H9 (cell line): ENCODE measurements around the gene UNC5C. TPM values are rescaled to one million over a fixed set of nuclear protein-coding genes. Genes with fewer than 3 reads are reported as not detected.

Source experiments
- DNase-seq: peaks from one replicate; pipeline ENCODE4 v3.0.0-alpha.2; 2017
- H2AFZ ChIP-seq: one replicate; pipeline ENCODE4 v1.6.1; 2013; ENCODE audit warnings: mild to moderate bottlenecking, low read length, control low read depth, moderate library complexity
- H2AK5ac ChIP-seq: 2 replicates; pipeline ENCODE4 v1.6.1; 2013; ENCODE audit warnings: low read length, control low read depth, mixed read lengths; ENCODE audit not compliant: insufficient read length
- H2BK120ac ChIP-seq: one replicate; pipeline ENCODE4 v1.6.1; 2013; ENCODE audit warnings: low read depth, mild to moderate bottlenecking, low read length, control low read depth, inconsistent platforms; ENCODE audit not compliant: poor library complexity, severe bottlenecking
- H2BK12ac ChIP-seq: 2 replicates; pipeline ENCODE4 v1.6.1; 2013; ENCODE audit warnings: low read length, control low read depth, mixed read lengths, low read depth; ENCODE audit not compliant: insufficient read length
- H2BK15ac ChIP-seq: 2 replicates; pipeline ENCODE4 v1.6.1; 2013; ENCODE audit warnings: low read depth, low read length, control low read depth
- H2BK20ac ChIP-seq: one replicate; pipeline ENCODE4 v1.6.1; 2013; ENCODE audit warnings: low read depth, mild to moderate bottlenecking, low read length, control low read depth, inconsistent platforms; ENCODE audit not compliant: poor library complexity, severe bottlenecking
- H2BK5ac ChIP-seq: 2 replicates; pipeline ENCODE4 v1.6.1; 2013; ENCODE audit warnings: low read length, control low read depth, mixed read lengths; ENCODE audit not compliant: insufficient read length
- H3K14ac ChIP-seq: 2 replicates; pipeline ENCODE4 v1.6.1; 2013; ENCODE audit warnings: low read length, control low read depth; ENCODE audit not compliant: insufficient read depth
- H3K18ac ChIP-seq: 2 replicates; pipeline ENCODE4 v1.6.1; 2013; ENCODE audit warnings: low read depth, mild to moderate bottlenecking, mixed read lengths, low read length, control low read depth; ENCODE audit not compliant: insufficient read length
- H3K23ac ChIP-seq: 2 replicates; pipeline ENCODE4 v1.6.1; 2013; ENCODE audit warnings: low read length, control low read depth, mixed read lengths, low read depth; ENCODE audit not compliant: insufficient read length
- H3K23me2 ChIP-seq: 2 replicates; pipeline ENCODE4 v1.6.1; 2013; ENCODE audit warnings: low read depth, mild to moderate bottlenecking, mixed read lengths, low read length, control low read depth; ENCODE audit not compliant: insufficient read length, poor library complexity, severe bottlenecking
- H3K27ac ChIP-seq: 2 replicates; pipeline ENCODE4 v1.5.1; 2013; ENCODE audit warnings: low read length, control low read depth, mixed read lengths, low read depth; ENCODE audit not compliant: insufficient read length
- H3K27me3 ChIP-seq: 2 replicates; pipeline ENCODE4 v1.6.1; 2013; ENCODE audit warnings: low read length, control low read depth, inconsistent platforms; ENCODE audit not compliant: insufficient read depth
- H3K4ac ChIP-seq: 2 replicates; pipeline ENCODE4 v1.6.1; 2013; ENCODE audit warnings: low read depth, mild to moderate bottlenecking, control low read depth, inconsistent platforms, low read length, moderate library complexity
- H3K4me1 ChIP-seq: 2 replicates; pipeline ENCODE4 v1.6.1; 2013; ENCODE audit warnings: low read length, control low read depth, inconsistent platforms; ENCODE audit not compliant: insufficient read depth
- H3K4me2 ChIP-seq: 2 replicates; pipeline ENCODE4 v1.6.1; 2013; ENCODE audit warnings: low read length, control low read depth, mixed read lengths; ENCODE audit not compliant: insufficient read length, insufficient read depth
- H3K56ac ChIP-seq: 2 replicates; pipeline ENCODE4 v1.6.1; 2013; ENCODE audit warnings: low read depth, mild to moderate bottlenecking, mixed read lengths, low read length, control low read depth; ENCODE audit not compliant: insufficient read length
- H3K79me1 ChIP-seq: 2 replicates; pipeline ENCODE4 v1.6.1; 2013; ENCODE audit warnings: low read depth, mild to moderate bottlenecking, moderate library complexity, low read length, control low read depth, inconsistent platforms; ENCODE audit not compliant: insufficient read depth, poor library complexity, severe bottlenecking
- H3K79me2 ChIP-seq: 2 replicates; pipeline ENCODE4 v1.6.1; 2013; ENCODE audit warnings: low read length, control low read depth, inconsistent platforms; ENCODE audit not compliant: insufficient read depth
- H3K9ac ChIP-seq: 2 replicates; pipeline ENCODE4 v1.6.1; 2013; ENCODE audit warnings: low read length, control low read depth, mixed read lengths; ENCODE audit not compliant: insufficient read length; ENCODE audit errors: extremely low read depth
- H3K9me3 ChIP-seq: one replicate; pipeline ENCODE4 v1.6.1; 2013; ENCODE audit warnings: low read depth, low read length, inconsistent platforms; ENCODE audit not compliant: control insufficient read depth
- H3T11ph ChIP-seq: one replicate; pipeline ENCODE4 v1.6.1; 2013; ENCODE audit warnings: mild to moderate bottlenecking, low read length, control low read depth, inconsistent platforms
- H4K20me1 ChIP-seq: one replicate; pipeline ENCODE4 v1.6.1; 2013; ENCODE audit not compliant: control insufficient read depth, insufficient read length, insufficient read depth
- H4K5ac ChIP-seq: 2 replicates; pipeline ENCODE4 v1.6.1; 2013; ENCODE audit warnings: low read depth, mild to moderate bottlenecking, mixed read lengths, low read length, control low read depth; ENCODE audit not compliant: insufficient read length
- H4K8ac ChIP-seq: replicated peaks from 2 replicates; pipeline ENCODE4 v1.6.1; 2013; ENCODE audit warnings: low read length, control low read depth, mixed read lengths, low read depth; ENCODE audit not compliant: insufficient read length
- H4K91ac ChIP-seq: 2 replicates; pipeline ENCODE4 v1.6.1; 2013; ENCODE audit warnings: low read depth, mild to moderate bottlenecking, moderate library complexity, mixed read lengths, low read length, control low read depth; ENCODE audit not compliant: insufficient read length
- H3K27ac Mint-ChIP-seq, 3 experiments: 2 replicates in 2 of 3; 3 replicates in 1 of 3; pipeline ENCODE4 v1.8.0; 2020 to 2021; ENCODE audit warnings: mixed read lengths in 3 of 3, mild to moderate bottlenecking in 1 of 3, moderate library complexity in 1 of 3
- H3K27me3 Mint-ChIP-seq: 2 replicates; pipeline ENCODE4 v1.8.0; 2021; ENCODE audit warnings: low read depth, mild to moderate bottlenecking, moderate library complexity, mixed read lengths
- H3K36me3 Mint-ChIP-seq, 3 experiments: 2 replicates in 2 of 3; 3 replicates in 1 of 3; pipeline ENCODE4 v1.8.0; 2020 to 2021; ENCODE audit warnings: low read depth in 3 of 3, mixed read lengths in 3 of 3; ENCODE audit not compliant: insufficient read depth in 1 of 3
- H3K4me1 Mint-ChIP-seq, 2 experiments: 2 replicates each; pipeline ENCODE4 v1.8.0; 2020; ENCODE audit warnings: mixed read lengths in 2 of 2
- H3K4me3 Mint-ChIP-seq, 2 experiments: 2 replicates in 1 of 2; 3 replicates in 1 of 2; pipeline ENCODE4 v1.8.0; 2020 to 2021; ENCODE audit warnings: mild to moderate bottlenecking in 2 of 2, mixed read lengths in 2 of 2, moderate library complexity in 1 of 2
- H3K9me3 Mint-ChIP-seq, 2 experiments: 2 replicates in 1 of 2; 3 replicates in 1 of 2; pipeline ENCODE4 v1.8.0; 2020; ENCODE audit warnings: mild to moderate bottlenecking in 2 of 2, mixed read lengths in 2 of 2, moderate library complexity in 1 of 2
- WGBS: extraction: QIAGEN DNeasy Blood & Tissue Kit; methylation state at CpG from one replicate; pipeline ENCODE4 v1.1.7; 2013; ENCODE audit warnings: missing lambda C conversion rate, low lambda C conversion rate, mixed read lengths; ENCODE audit not compliant: insufficient read length; ENCODE audit errors: extremely low coverage; 5-methylcytosine and 5-hydroxymethylcytosine counted together
- total RNA-seq: library from RNA; stranded (reverse); gene quantifications from 2 replicates; pipeline ENCODE4 v1.2.1, GENCODE V29; 2021
- TF ChIP-seq, protein P1 (sequence below): fragments of 200-600 bp; sonication (generic); conservative IDR thresholded peaks from 3 replicates; pipeline ENCODE4 v1.8.0; 2021; ENCODE audit warnings: antibody characterized with exemption, mild to moderate bottlenecking

UNC5C gene
- total RNA-seq, 1 experiment from 2014 or later = not detected

DNA sequence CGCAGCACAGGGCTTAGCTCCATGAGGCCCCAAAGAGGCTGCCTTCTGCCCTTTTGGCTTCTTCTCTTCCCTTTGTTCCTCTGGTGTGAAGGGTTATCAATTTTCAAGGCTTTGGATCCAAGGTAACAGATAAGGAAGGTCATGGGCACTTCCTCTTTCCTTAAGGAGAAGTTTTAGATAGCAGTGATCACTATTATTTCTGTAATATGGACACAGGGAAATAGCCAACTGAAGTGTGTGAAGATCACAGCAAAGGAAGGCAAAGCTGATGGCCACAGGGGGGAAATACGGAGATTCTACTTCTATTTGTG, 366.8 kb downstream of the UNC5C start:
- H2AFZ ChIP-seq = no peak overlapping the region
- H3K36me3 Mint-ChIP-seq = peaks cover 12 to 16% (median 13%) of the 10 kb centered on the region in 3 experiments
- H4K8ac ChIP-seq = no peak overlapping the region
- no peak overlapping the region for H3K23ac ChIP-seq
- H3K9ac ChIP-seq = no peak overlapping the region
- H3K56ac ChIP-seq = no peak overlapping the region
- no peaks in the 10 kb centered on the region for H3K23me2 ChIP-seq
- H3K4me3 Mint-ChIP-seq = no peak overlapping the region
- H3K9me3 ChIP-seq = peaks cover 12% of the 10 kb centered on the region
- no peaks in the 10 kb centered on the region; the same call in 1 of the 2 replicates for H3K4me1 ChIP-seq
- H2AK5ac ChIP-seq = no peak overlapping the region
- H3K4me1 Mint-ChIP-seq = peaks cover 21 to 23% of the 10 kb centered on the region in 2 experiments
- TF ChIP-seq, protein P1, sequence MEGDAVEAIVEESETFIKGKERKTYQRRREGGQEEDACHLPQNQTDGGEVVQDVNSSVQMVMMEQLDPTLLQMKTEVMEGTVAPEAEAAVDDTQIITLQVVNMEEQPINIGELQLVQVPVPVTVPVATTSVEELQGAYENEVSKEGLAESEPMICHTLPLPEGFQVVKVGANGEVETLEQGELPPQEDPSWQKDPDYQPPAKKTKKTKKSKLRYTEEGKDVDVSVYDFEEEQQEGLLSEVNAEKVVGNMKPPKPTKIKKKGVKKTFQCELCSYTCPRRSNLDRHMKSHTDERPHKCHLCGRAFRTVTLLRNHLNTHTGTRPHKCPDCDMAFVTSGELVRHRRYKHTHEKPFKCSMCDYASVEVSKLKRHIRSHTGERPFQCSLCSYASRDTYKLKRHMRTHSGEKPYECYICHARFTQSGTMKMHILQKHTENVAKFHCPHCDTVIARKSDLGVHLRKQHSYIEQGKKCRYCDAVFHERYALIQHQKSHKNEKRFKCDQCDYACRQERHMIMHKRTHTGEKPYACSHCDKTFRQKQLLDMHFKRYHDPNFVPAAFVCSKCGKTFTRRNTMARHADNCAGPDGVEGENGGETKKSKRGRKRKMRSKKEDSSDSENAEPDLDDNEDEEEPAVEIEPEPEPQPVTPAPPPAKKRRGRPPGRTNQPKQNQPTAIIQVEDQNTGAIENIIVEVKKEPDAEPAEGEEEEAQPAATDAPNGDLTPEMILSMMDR = no peak
- no peaks in the 10 kb centered on the region for H3K79me2 ChIP-seq
- no CpG with 5 or more reads among the region's 2 CpGs for WGBS
- no peak overlapping the region for H2BK15ac ChIP-seq
- no peaks in the 10 kb centered on the region for H4K20me1 ChIP-seq
- H3K9me3 Mint-ChIP-seq = peaks cover 14 to 15% of the 10 kb centered on the region in 2 experiments
- no peak overlapping the region for H2BK20ac ChIP-seq
- no peak overlapping the region for H3K14ac ChIP-seq
- H4K5ac ChIP-seq = no peak overlapping the region
- H2BK12ac ChIP-seq = no peak overlapping the region
- H2BK120ac ChIP-seq = no peak overlapping the region
- H3K27me3 ChIP-seq = no peaks in the 10 kb centered on the region
- H3K79me1 ChIP-seq = no peaks in the 10 kb centered on the region
- H2BK5ac ChIP-seq = no peak overlapping the region
- no peak overlapping the region for H3K27ac Mint-ChIP-seq
- H3K27me3 Mint-ChIP-seq = peaks cover 8% of the 10 kb centered on the region
- DNase-seq = no peak
- H3T11ph ChIP-seq = no peak overlapping the region
- no peak overlapping the region for H3K4me2 ChIP-seq
- H3K27ac ChIP-seq = no peak overlapping the region
- H3K18ac ChIP-seq = no peak overlapping the region
- no peak overlapping the region for H3K4ac ChIP-seq
- no peak overlapping the region for H4K91ac ChIP-seq
